GM12864 (cell line): ENCODE data around the gene BCL2L15.

Experiments used
- DNase-seq: peaks from one replicate; pipeline ENCODE4 v3.0.0-alpha.2; 2011; ENCODE audit warnings: low read depth
- H3K4me3 ChIP-seq: 2 replicates; pipeline ENCODE4 v1.5.1; 2011; ENCODE audit warnings: mild to moderate bottlenecking, low read depth, low read length, control low read depth
- CTCF ChIP-seq: IDR thresholded peaks from 2 replicates; pipeline ENCODE4 v1.5.1; 2011; ENCODE audit warnings: low read depth, mild to moderate bottlenecking, moderate library complexity, low read length, control low read depth, inconsistent platforms; ENCODE audit errors: missing control alignments

The BCL2L15 gene

GRCh38 chr1:113918243-113918642, 30.9 kb upstream of the BCL2L15 start:
- no peak overlapping the region for H3K4me3 ChIP-seq
- TF ChIP-seq CTCF: no peak
- DNase-seq: no peak

- no peak for DNase-seq
- TF ChIP-seq CTCF: no peak
- H3K4me3 ChIP-seq: no peak overlapping the region
Measured at GRCh38 chr1:113917400-113918082, 30.2 kb upstream of the BCL2L15 start.

GRCh38 chr1:113916974-113917373, 29.6 kb upstream of the BCL2L15 start:
- no peak for TF ChIP-seq CTCF
- no peak overlapping the region for H3K4me3 ChIP-seq

GRCh38 chr1:113913887-113914664, 26.7 kb upstream of the BCL2L15 start:
- no peak overlapping the region for H3K4me3 ChIP-seq
- no peak for DNase-seq
- no peak for TF ChIP-seq CTCF

More at GRCh38 chr1:113916974-113917373, 29.6 kb upstream of the BCL2L15 start:
- no peak for DNase-seq

- no peak for TF ChIP-seq CTCF
- DNase-seq: no peak
- H3K4me3 ChIP-seq: no peak overlapping the region
Measured at GRCh38 chr1:113913312-113913668, 25.9 kb upstream of the BCL2L15 start.

GRCh38 chr1:113912594-113913311, 25.4 kb upstream of the BCL2L15 start:
- no peak overlapping the region for H3K4me3 ChIP-seq
- no peak for DNase-seq
- TF ChIP-seq CTCF: no peak
